Left hindlimb (tissue), 1 donor: ENCODE results near the gene MORN5.
"Not testable (repeated sequence)": the region's sequence is repeated elsewhere in the genome, so short reads cannot be mapped to it uniquely, and the experiment has no call there.

Source experiments
- DNase-seq: peaks from one replicate; pipeline ENCODE4 v3.0.0-alpha.2; 2018

The MORN5 gene

GRCh38 chr9:122159026-122159924 lies at the start of gene MORN5, which contains the start of gene NDUFA8:
Gene MORN5 (plus strand): TSS chr9:122159908. CDS start chr9:122159973, 65 bp downstream.
Gene NDUFA8 (minus strand): TSS chr9:122159779. CDS start chr9:122159677, 102 bp downstream.
- peak; percentile 97 for DNase-seq

GRCh38 chr9:122110100-122110833 lies 49.4 kb upstream of the MORN5 start:
- peak; percentile 20 for DNase-seq

DNA sequence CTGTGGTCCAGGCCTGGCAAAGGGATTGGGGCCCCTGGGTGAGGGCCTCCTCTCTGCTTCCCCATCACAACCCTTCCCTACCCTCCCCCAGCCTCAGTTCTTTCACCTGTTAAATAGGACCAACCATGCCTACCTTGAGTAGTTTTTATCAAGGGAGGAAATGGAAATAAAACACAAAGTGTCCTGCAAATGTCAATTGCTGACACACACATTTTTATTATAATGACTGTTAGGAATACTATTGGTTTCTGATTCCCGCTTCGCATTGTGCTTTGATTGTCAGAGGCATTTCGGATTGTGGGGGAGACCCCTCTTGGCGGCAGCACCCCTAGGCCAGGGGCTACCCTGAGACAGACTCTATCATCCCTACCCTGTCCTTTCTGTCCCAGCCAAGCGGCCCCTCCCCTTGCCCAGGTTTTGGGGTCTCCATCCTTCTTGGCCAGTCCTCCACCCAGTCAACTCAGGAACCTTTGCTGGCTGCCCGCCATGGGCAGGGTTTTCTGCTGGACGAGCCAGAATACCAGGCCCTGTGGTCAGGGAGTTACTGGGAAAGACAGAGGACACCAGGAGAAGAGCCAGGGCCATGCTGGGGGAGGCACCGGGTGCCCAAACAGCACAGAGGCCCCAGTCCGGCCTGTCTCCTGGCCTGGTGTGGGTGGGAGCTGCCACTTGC lies 48.2 kb upstream of the MORN5 start:
- DNase-seq = no peak

GRCh38 chr9:122112238-122112637 lies 47.5 kb upstream of the MORN5 start:
- DNase-seq = no peak

DNA sequence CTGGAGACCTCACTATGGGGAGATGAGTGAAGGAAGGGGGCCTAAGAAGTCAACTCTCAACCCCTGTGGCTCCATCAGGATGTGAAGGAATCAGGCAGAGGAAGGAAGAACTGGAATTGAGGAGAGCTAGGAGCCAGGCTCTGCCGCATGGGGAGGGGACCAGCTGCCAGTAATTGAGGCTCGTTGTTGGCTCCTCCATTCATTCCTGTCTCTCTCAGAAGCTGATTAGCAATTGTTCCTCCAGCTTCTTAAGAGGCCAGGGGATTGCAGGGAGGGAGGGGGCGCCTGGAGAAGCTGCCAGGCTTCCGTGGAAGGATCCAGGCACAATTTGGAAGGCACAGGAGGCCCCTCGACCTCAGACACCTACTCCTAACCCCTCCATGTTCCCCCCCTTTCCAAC lies 46.1 kb upstream of the MORN5 start:
- DNase-seq = no peak

- no peak for DNase-seq
Measured at GRCh38 chr9:122115176-122116035, 44.3 kb upstream of the MORN5 start.

- DNase-seq = no peak
Measured at GRCh38 chr9:122116040-122116439, 43.7 kb upstream of the MORN5 start.

DNA sequence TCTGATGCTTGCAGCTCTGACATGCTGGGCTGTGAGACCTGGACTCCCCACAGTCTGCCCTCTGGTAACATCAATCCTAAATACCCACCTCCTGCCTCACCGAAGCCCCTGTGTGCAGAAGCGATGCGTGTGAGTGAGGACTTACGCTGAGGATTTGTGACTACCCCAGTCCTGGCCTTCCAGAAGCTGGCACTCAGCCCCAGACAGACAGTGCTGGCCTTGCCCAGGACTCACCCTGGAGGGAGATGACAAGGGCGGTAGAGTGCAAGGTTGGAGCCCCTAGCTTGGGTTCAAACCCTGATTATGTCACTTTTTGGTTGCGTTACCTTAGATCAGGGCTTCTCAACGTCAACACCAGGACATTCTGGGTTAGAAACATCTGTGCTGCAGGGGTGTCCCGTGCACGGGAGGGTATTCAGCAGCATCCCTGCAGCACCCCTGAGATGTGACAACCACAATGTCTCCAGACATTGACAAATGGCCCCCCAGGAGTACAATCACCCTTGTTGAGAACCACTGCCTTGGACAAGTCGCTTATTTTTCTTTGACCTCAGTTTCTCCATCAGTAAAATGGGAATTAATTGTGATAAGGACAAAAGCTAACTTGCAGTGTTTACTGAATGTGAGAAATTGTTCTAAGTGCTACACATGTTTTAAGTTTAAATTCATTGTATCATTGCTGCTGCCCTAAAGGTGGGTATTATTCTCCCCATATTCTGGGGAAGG lies 43.1 kb upstream of the MORN5 start:
- DNase-seq = no peak

DNA sequence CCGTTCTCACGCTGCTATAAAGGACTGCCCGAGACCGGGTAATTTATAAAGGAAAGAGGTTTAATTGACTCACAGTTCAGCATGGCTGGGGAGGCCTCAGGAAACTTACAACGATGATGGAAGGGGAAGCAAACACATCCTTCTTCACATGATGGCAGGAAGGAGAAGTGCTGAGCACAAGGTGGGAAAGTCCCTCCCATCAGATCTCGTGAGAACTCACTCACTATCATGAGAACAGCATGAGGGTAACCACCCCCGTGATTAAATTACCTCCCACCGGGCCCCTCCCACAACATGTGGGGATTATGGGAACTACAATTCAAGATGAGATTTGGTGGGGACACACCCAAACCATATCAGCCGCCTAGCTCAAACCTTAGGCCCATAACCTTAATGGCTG lies 42.5 kb upstream of the MORN5 start:
- DNase-seq = not testable (repeated sequence)

DNA sequence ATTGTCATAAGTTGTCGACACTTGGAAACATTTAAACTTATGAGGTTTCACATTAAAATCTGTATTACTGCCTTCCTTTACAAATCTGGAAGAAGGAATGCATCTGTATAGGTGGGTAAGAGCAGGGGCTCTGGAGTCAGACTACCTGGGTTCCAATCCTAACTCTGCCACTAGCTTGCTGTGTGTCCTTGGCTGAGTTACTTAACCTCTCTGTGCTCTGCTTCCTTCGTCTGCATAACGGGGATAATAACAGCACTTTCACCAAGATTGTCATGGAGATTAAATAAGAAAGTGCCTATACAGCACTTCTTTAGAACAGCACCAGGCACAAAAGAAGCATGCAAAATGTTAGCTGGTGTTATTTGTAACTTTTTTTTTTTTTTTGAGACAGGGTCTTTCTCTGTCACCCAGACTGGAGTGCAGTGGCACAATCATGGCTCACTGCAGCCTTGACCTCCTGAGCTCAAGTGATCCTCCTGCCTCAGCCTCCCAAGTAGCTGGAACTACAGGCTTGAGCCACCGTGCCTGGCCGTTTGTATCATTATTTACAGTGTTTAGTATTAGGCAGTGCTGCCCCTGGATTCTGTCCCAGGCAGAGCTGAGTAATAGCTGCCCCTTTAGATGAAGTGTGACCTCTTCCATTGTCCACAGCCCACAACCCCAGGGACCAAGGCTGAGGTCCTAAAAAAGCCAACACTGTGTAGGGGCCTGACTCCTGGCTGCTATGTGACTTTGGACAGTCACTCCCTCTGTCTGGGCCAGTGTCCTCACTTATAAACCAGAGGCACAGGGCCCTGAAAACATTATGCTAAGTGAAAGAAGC lies 41.2 kb upstream of the MORN5 start:
- no peak for DNase-seq

GRCh38 chr9:122119166-122119521 lies 40.6 kb upstream of the MORN5 start:
- DNase-seq = no peak

DNA sequence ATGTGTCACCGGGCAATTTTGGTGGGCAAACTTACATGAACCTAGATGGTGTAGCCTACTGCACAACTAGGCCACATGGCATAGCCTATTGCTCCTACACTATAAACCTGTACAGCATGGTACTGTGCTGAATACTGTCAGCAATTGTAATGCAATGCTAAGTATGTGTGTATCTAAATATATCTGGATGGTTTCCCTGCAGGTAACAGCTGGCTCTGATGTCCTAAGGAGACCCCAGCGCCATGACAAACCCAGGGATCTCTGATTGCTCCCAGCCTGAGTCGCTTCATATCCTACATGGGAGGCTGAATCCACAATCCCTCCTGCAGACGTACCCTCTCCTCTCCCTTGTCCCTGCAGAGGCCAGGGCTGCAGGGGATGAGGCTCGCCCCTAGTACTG lies 40.0 kb upstream of the MORN5 start:
- no peak for DNase-seq

DNA sequence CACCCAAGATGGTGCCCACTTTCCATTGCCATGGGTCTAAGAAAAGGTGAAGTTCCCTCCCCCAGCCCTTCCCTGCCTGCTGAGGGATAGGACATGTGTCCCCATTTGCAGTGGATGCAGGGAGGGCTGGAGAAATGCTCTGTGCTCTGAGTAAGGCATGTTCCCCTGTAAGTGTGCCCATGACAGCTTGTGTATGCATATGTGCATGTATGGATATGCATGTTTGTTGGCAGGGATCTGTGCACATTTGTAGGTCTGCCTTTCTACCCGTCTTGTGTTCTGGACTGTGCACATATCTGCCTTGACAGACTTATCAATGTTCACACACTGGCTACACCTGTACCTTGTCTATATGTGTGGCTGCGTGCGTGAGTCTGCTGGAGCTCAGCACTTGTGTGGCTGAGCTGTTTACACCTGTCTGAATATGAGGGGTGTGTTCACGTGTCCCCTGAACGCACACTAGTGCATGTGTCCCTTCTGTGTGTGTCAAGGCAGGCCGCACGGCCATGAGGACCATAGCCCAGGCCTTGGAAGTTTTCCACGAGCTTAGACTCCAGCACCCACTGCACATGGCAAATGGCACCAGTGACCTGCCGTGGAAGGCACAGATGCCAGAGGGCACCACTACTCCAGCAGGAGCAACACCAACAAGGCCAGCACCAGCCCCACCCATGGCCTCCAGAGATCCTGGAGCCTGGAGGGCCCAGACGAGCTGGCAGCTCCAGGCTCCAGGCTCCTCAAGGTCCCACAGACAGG lies 39.2 kb upstream of the MORN5 start:
- DNase-seq = no peak

GRCh38 chr9:122121391-122121790 lies 38.3 kb upstream of the MORN5 start:
- DNase-seq = no peak

DNA sequence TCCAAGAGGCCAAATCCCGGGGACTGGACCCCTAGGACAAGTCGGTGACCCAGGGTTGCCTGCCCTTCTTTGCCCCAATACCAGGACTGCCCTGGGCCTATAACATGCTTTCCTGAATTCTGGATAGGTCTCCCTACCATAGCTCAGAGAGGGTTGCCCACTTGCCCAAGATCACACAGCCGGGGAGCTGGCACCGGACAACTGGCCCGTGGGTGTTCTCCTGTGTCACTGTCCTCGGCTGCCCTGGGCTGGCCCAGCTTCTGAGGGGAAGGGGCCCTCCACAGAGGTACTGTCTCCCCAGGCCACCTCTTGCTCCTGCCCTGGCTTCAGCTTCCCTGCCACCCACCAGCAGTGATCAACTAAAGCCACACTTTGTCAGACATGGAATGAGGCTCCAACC lies 37.8 kb upstream of the MORN5 start:
- no peak for DNase-seq

DNA sequence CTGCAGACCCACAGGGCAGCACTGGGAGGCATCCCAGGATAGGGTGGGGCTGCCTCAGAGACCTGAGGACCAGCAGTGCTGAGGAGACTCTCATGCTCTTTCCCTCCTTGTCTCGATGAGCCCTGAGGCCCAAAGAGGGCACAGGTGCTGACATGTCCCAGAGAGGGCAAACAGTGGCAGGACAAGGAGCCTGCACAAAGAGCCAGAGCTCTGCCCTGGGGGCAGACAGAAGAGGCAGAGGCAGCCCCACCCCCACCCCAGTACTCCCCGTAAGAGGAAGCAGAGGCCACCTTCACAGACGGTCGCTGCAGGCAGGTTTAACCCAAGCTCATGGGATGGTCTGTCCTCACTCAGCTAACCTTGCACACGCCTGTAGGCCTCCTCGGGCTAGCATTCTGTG lies 37.2 kb upstream of the MORN5 start:
- DNase-seq = no peak

GRCh38 chr9:122122903-122123632 lies 36.6 kb upstream of the MORN5 start:
- DNase-seq = peak; percentile 72

DNA sequence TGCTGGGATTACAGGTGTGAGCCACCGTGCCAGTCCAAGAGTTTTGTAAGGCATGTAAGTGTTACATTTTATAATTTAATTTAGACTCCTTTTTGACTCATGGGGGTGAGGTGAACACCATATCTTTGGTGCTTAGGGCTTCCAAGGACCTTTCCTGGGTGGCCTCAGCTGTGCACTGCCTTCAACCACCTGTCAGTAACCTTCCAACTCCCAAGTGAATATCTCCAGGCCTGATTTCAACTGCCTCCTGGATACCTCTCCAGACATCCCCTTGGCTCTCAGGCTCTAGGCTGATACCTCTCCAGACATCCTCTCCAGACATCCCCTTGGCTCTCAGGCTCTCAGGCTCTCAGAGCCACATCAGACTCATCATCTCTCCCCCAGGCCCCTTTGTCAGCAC lies 35.7 kb upstream of the MORN5 start:
- no peak for DNase-seq

DNA sequence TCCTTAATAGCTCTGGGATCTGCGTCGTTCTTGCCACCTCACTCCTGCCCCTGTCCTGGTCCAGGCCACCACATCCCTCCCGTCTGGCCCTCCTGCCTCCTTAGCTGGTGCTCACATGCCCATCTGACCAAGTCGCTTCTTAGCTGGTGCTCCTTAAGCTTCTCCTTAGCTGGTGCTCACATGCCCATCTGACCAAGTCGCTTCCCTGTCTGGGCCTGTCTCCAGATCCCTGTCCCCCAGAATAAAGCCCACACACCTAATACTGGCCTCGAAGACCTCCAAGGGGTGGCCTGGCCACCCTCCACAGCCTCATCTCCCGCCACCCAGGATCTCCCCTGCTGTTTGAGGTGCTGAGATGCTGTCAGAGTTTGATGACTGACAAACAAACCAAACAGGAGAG lies 35.2 kb upstream of the MORN5 start:
- no peak for DNase-seq

DNA sequence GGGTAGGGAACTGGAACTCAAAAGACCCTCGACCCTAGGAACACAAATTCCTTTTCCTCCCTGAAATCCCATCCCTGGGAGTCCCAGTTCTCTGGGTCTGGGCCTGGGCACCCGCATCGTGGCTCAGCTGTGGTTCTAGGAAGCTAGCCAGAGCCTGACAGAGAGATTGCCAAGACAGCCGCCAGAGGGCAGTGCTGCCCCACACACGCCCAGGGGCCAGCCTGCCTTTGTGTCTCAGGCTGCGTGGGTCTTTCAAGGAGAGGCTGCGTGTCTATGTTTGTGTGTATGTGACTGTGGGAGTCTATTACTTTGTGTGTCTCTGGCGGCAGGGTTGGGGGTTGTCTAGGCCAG lies 34.6 kb upstream of the MORN5 start:
- DNase-seq = peak; percentile 84
